Measurements from ENCODE around the gene ASRGL1. TPM values are rescaled to one million over a fixed set of nuclear protein-coding genes. Genes with fewer than 3 reads are reported as not detected.
A peak's percentile ranks its signal among the peaks of the same experiment; 100 is the strongest.

ASRGL1 gene
- total and polyA plus RNA-seq, 8 donors, result 2.9 to 82.0 (median 35.3) TPM

DNA sequence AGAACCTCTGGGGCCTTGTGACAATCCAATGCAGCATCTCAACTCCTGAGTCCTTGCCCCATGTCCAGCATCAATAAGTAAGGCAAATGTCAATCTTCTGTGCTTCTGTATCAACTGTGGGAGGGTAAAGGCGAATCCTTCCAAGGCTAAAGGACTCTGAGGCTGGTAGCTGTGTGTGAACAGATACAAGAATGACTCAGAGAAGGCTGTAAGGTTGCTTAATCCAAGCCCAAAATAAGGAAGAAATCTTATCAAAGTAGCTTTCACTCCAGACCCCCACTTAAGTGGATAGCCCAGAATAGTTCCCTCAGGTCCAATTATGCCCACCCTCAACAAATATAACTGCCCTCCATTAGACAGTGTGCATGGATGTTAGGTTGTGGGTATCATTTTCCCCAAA, 53.5 kb downstream of the ASRGL1 start:
- DNase-seq, result no peak
- 80 to 97% (median 88%) methylated on average over 1 of the region's 1 CpG for WGBS, 5 donors
- H3K4me1 ChIP-seq, result peaks cover 4 to 19% (median 12%) of the 10 kb centered on the region in 4 donors
- H3K27ac ChIP-seq, result no peak overlapping the region
- no peaks in the 10 kb centered on the region for H3K9me3 ChIP-seq
- H3K4me3 ChIP-seq, result no peak overlapping the region
- TF ChIP-seq POLR2AphosphoS5 (IDR thresholded peaks at IDR 0.05), result no peak
- no peak for TF ChIP-seq POLR2A (IDR thresholded peaks at IDR 0.05)
- TF ChIP-seq EP300 (IDR thresholded peaks at IDR 0.05), result no peak
- TF ChIP-seq, protein P1, sequence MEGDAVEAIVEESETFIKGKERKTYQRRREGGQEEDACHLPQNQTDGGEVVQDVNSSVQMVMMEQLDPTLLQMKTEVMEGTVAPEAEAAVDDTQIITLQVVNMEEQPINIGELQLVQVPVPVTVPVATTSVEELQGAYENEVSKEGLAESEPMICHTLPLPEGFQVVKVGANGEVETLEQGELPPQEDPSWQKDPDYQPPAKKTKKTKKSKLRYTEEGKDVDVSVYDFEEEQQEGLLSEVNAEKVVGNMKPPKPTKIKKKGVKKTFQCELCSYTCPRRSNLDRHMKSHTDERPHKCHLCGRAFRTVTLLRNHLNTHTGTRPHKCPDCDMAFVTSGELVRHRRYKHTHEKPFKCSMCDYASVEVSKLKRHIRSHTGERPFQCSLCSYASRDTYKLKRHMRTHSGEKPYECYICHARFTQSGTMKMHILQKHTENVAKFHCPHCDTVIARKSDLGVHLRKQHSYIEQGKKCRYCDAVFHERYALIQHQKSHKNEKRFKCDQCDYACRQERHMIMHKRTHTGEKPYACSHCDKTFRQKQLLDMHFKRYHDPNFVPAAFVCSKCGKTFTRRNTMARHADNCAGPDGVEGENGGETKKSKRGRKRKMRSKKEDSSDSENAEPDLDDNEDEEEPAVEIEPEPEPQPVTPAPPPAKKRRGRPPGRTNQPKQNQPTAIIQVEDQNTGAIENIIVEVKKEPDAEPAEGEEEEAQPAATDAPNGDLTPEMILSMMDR (IDR thresholded peaks at IDR 0.05), result no peak
- intact Hi-C loops (cut with DNase I; ENCODE audit: low total_unique reads), result loop anchor here (10.0 kb wide), 1 partner anchor 304 kb away; no protein-coding TSS in a partner anchor
- H3K36me3 ChIP-seq, result peaks cover 0 to 12% (median 0%) of the 10 kb centered on the region in 4 donors
- no peaks in the 10 kb centered on the region for H3K27me3 ChIP-seq

DNA sequence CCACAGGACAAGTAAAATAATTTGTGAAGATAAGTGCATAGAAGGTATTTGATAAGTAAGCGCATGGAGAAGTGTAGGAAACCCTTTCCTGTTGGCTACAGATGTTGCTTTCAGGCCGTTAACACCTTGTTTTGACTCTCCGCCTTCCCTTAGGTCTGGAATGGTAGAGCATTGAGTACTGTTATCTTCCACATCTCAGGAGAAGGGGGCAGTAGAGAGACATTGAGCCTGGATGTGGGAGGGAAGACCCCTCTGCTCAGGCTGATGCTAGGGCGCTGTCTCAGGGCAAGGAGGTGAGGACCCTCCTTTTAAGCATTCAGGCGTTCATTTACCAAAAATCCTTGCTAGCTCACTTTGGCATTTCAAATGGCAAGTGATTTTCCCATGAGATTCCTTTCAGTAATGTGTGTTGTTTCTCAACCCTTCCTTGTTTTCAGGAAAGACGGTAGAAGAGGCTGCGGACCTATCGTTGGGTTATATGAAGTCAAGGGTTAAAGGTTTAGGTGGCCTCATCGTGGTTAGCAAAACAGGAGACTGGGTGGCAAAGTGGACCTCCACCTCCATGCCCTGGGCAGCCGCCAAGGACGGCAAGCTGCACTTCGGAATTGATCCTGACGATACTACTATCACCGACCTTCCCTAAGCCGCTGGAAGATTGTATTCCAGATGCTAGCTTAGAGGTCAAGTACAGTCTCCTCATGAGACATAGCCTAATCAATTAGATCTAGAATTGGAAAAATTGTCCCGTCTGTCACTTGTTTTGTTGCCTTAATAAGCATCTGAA, 54.6 kb downstream of the ASRGL1 start:
- peaks cover 0 to 12% (median 0%) of the 10 kb centered on the region in 4 donors for H3K36me3 ChIP-seq
- 82 to 86% (median 84%) methylated on average over 16 of the region's 16 CpGs for WGBS, 5 donors
- no peaks in the 10 kb centered on the region for H3K9me3 ChIP-seq
- intact Hi-C loops (cut with DNase I; ENCODE audit: low total_unique reads), result loop anchor here (10.0 kb wide), 1 partner anchor 303 kb away; no protein-coding TSS in a partner anchor
- no peak overlapping the region for H3K4me3 ChIP-seq
- no peak for DNase-seq
- no peaks in the 10 kb centered on the region for H3K27me3 ChIP-seq
- peaks cover 4 to 24% (median 16%) of the 10 kb centered on the region in 4 donors for H3K4me1 ChIP-seq
- H3K27ac ChIP-seq, result no peak overlapping the region
- TF ChIP-seq EP300 (IDR thresholded peaks at IDR 0.05) (no peak), POLR2A (IDR thresholded peaks at IDR 0.05) (no peak), POLR2AphosphoS5 (IDR thresholded peaks at IDR 0.05) (no peak)
- TF ChIP-seq, protein P1 (IDR thresholded peaks at IDR 0.05), result no peak

DNA sequence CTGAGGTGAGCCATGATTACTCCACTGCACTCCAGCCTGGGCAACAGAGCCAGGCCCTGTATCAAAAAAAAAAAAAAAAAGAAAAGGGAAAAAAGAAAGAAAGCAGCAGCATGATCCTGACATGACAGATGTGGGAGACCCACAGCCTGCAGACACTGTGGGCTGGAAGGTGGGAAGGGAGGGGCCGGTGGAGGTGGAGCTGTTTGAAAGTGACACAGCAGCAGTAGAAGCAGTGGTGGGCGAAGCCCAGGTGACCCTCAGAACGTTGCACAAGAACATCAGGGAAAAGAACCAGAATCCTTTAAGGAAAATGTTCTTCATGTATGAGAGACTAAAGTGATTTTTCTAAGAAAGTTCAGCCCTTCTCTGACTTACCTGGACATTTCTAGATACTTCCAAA, 55.3 kb downstream of the ASRGL1 start:
- H3K9me3 ChIP-seq, result no peaks in the 10 kb centered on the region
- no peak overlapping the region for H3K4me3 ChIP-seq
- peaks cover 0 to 12% (median 0%) of the 10 kb centered on the region in 4 donors for H3K36me3 ChIP-seq
- TF ChIP-seq, protein P1 (IDR thresholded peaks at IDR 0.05), result no peak
- TF ChIP-seq POLR2A (IDR thresholded peaks at IDR 0.05) (no peak), EP300 (IDR thresholded peaks at IDR 0.05) (no peak), POLR2AphosphoS5 (IDR thresholded peaks at IDR 0.05) (no peak)
- no peak overlapping the region for H3K27ac ChIP-seq
- H3K4me1 ChIP-seq, result peaks cover 4 to 29% (median 19%) of the 10 kb centered on the region in 4 donors
- intact Hi-C loops (cut with DNase I; ENCODE audit: low total_unique reads), result loop anchor here (10.0 kb wide), 1 partner anchor 302 kb away; no protein-coding TSS in a partner anchor
- WGBS, 5 donors, result 79 to 94% (median 83%) methylated on average over 3 of the region's 3 CpGs
- no peak for DNase-seq
- H3K27me3 ChIP-seq, result no peaks in the 10 kb centered on the region

DNA sequence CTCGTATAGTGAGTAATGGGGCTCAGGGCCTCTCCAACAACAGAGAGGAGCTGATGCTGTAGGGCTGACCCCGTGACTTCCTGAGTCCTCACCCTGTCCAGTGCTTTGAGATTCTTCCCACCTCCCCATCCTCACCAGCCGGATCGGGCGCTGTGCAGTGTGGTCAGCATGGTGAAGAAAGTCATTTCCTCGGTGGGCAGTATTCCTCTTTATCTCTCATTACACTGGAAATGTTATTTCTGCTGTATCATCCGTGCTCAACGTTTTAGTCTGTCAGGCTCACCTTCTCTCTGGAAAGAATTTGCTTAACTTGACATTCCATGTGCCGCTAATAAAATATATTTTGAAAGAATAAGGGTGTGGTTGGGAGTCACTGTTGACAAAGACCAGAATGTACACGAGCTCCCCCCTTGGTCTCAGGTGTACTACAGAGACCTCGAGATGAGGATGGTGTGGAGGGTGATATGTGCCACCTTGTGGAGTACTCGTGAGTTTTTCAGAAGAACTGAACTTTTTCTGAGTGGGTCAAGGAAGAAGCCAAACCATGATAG, 55.9 kb downstream of the ASRGL1 start:
- WGBS, 5 donors, result 38 to 42% (median 41%) methylated on average over 12 of the region's 12 CpGs
- no peak for TF ChIP-seq EP300 (IDR thresholded peaks at IDR 0.05)
- TF ChIP-seq, protein P1 (IDR thresholded peaks at IDR 0.05), result peak in 2 of 7 experiments; percentile 7 to 14
- no peaks in the 10 kb centered on the region for H3K27me3 ChIP-seq
- peak in 1 of 2 donors; percentile 54 for DNase-seq
- no peaks in the 10 kb centered on the region for H3K9me3 ChIP-seq
- no peak overlapping the region for H3K4me3 ChIP-seq
- no peak overlapping the region for H3K27ac ChIP-seq
- intact Hi-C loops (cut with DNase I; ENCODE audit: low total_unique reads), result loop anchor here (10.0 kb wide), 1 partner anchor 302 kb away; no protein-coding TSS in a partner anchor
- H3K36me3 ChIP-seq, result peaks cover 0 to 12% (median 0%) of the 10 kb centered on the region in 4 donors
- H3K4me1 ChIP-seq, result peaks cover 8 to 36% (median 25%) of the 10 kb centered on the region in 4 donors
